ENCODE results near the gene CCDC24. TPM values are rescaled to one million over a fixed set of nuclear protein-coding genes. Genes with fewer than 3 reads are reported as not detected.

The CCDC24 gene
- total and polyA plus RNA-seq, 2 of the 4 experiments (the other 2 are of a cell fraction): 1.4 to 4.6 TPM

DNA sequence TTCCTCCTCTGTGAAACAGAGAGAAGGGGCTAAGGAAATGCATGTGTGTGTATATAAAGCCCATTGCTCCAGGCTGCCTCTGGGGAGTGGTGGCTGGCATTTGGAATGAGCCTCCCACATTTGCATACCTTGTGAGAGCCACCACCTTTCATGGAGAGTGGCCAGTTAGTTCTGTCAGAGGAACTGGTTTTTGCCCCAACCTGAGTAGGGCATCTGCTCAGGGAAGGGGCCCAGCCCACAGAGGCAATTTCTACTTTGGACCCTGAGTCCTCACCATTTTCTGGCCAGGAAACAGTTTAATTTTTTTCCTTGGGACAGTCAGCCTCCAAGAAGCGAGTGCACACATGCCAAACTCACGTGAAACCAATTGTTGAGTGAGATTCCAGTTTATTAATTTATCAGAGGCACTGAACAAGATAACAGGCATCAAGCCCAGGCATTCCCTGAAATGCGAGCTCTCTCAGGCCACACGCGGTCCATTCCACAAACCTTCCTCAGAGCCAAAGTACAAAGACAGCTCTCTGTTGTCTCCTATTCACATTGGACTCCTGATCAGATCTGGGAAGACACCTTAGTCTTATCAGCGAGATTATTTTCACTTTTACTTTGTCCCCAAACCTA is 40.9 kb downstream of the CCDC24 start:
- no TSS peak for BruUV-seq (replicated peaks)
- no peak overlapping the region; the same call in 1 of the 2 replicates for H2AK5ac ChIP-seq (ENCODE audit: low read depth, low read length)
- no peak overlapping the region for H2BK5ac ChIP-seq (ENCODE audit: low read depth, low read length, poor library complexity, severe bottlenecking)
- intact Hi-C loops (cut with micrococcal nuclease) (no loop called here), dilution Hi-C loops (cut with HindIII; ENCODE audit: low sequenced_read_pairs, unreplicated experiment) (no loop called here), in situ Hi-C loops (cut with MboI; ENCODE audit: low sequenced_read_pairs) (no loop called here)
- no peak overlapping the region for H2BK20ac ChIP-seq (ENCODE audit: low read depth, low read length)
- ChIA-PET CTCF (interaction anchor here (0.7 to 2.5 kb wide), 3 partner anchors 16 to 749 kb away, joined by 3 to 9 read pairs (median 5); no protein-coding TSS in a partner anchor), POLR2A (ENCODE audit: unreplicated experiment) (no interaction called here)
- H4K8ac ChIP-seq (ENCODE audit: low read depth in 2 of 2, low read length in 2 of 2): peak overlapping the region in 1 of 2 experiments; percentile 50; a peak in 1 of 4 replicates
- no peak overlapping the region for H3K56ac ChIP-seq (ENCODE audit: extremely low read depth, insufficient read depth, low read length)
- 0 out of 2 replicates have a peak overlapping the region, but pooled peaks have one; percentile 21 for H4K91ac ChIP-seq (ENCODE audit: insufficient read depth, low read depth, low read length)
- H3K27me3 ChIP-seq (ENCODE audit: control insufficient read depth, insufficient read depth, low read length): no peaks in the 10 kb centered on the region
- H3K4me1 ChIP-seq (ENCODE audit: control insufficient read depth, insufficient read depth, low read length): peaks cover 14% of the 10 kb centered on the region; the same call in 1 of the 2 replicates
- H4K20me1 ChIP-seq (ENCODE audit: insufficient read depth, low read length): no peaks in the 10 kb centered on the region
- H3K23ac ChIP-seq (ENCODE audit: low read depth, low read length): peak overlapping the region; percentile 48; the same call in 1 of the 2 replicates
- DNase-seq (peak; percentile 41), ATAC-seq (ENCODE audit: low read depth) (no peak)
- no peaks in the 10 kb centered on the region for H3K9me3 ChIP-seq (ENCODE audit: control insufficient read depth, insufficient read depth, low read length)
- no peak overlapping the region; the same call in 1 of the 2 replicates for H3K4me2 ChIP-seq (ENCODE audit: low read depth, low read length)
- TF ChIP-seq SMC3 (IDR thresholded peaks at IDR 0.05; ENCODE audit: low read depth, low read length) (no peak), CHD1 (IDR thresholded peaks at IDR 0.05; ENCODE audit: low read depth, low read length) (no peak), BHLHE40 (IDR thresholded peaks at IDR 0.05; ENCODE audit: low read depth, low read length) (0 out of 2 replicates have a peak, but pooled peaks have one; percentile 27)
- peak overlapping the region; percentile 22 for H2AK9ac ChIP-seq (replicated peaks; ENCODE audit: low read depth, low read length, poor library complexity)
- H2BK120ac ChIP-seq (ENCODE audit: low read depth, low read length): peak overlapping the region; percentile 24; the same call in 1 of the 2 replicates
- no peak overlapping the region; the same call in 1 of the 2 replicates for H3K27ac ChIP-seq (ENCODE audit: insufficient read depth, low read length)
- peak overlapping the region; percentile 59 for H3K4ac ChIP-seq (ENCODE audit: low read depth, low read length)
- no peak overlapping the region for H4K5ac ChIP-seq (ENCODE audit: low read depth, low read length)
- H2AFZ ChIP-seq (replicated peaks; ENCODE audit: low read length, poor library complexity): peak overlapping the region; percentile 15
- H3K9me1 ChIP-seq (ENCODE audit: insufficient read depth, low read length): peaks cover 7% of the 10 kb centered on the region; the same call in 1 of the 2 replicates
- H3K9ac ChIP-seq (ENCODE audit: low read depth, low read length): no peak overlapping the region
- H3K18ac ChIP-seq (ENCODE audit: low read depth, low read length): no peak overlapping the region
- H3K14ac ChIP-seq (replicated peaks; ENCODE audit: low read depth, low read length): 0 out of 2 replicates have a peak overlapping the region, but pooled peaks have one; percentile 16
- no peak overlapping the region for H3K4me3 ChIP-seq (ENCODE audit: insufficient read depth, low read depth, low read length)
- H2BK15ac ChIP-seq (ENCODE audit: low read depth, low read length): 0 out of 3 replicates have a peak overlapping the region, but pooled peaks have one; percentile 6
- H3K79me1 ChIP-seq (ENCODE audit: low read depth in 1 of 2, low read length in 2 of 2): peaks cover 0 to 11% of the 10 kb centered on the region in 2 experiments; a peak in 2 of 4 replicates
- WGBS, 2 experiments (ENCODE audit: extremely low coverage in 2 of 2, insufficient read length in 1 of 2): 20% methylated on average over 2 of the region's 6 CpGs; no CpG with 5 or more reads in 1 of the 2 experiments
- no peaks in the 10 kb centered on the region for H3K36me3 ChIP-seq (ENCODE audit: control insufficient read depth, insufficient read depth, low read length)
